ENCODE results near the gene PLXNC1. TPM values are rescaled to one million over a fixed set of nuclear protein-coding genes. Genes with fewer than 3 reads are reported as not detected.

Gene PLXNC1
- total and polyA plus RNA-seq, 4 experiments from 2014 or later: 2.9 to 27.6 (median 17.3) TPM

GRCh38 chr12:94147387-94147990, 888 bp upstream of the PLXNC1 start:
- Mint-ChIP-seq H3K9me3 (no peaks in the 10 kb centered on the region), H3K4me1 (peaks cover 18 to 40% (median 28%) of the 10 kb centered on the region in 4 donors), H3K27ac (peak overlapping the region in 6 of 7 donors; percentile 4 to 75 (median 64)), H3K27me3 (no peaks in the 10 kb centered on the region), H3K36me3 (peaks cover 0 to 9% of the 10 kb centered on the region in 2 donors), H3K4me3 (peak overlapping the region; percentile 76 to 92 (median 84))
- no peaks in the 10 kb centered on the region for H3K27me3 ChIP-seq (ENCODE audit: insufficient read depth, low read length)
- peak overlapping the region; percentile 40 for H3K27ac ChIP-seq (ENCODE audit: low read depth, low read length)
- intact Hi-C loops (cut with micrococcal nuclease): loop anchor here (5.0 to 10.0 kb wide), 4 partner anchors 497 to 1387 kb away; partner anchors contain the start of gene NR2C1
- H3K36me3 ChIP-seq (ENCODE audit: insufficient read depth, low read length): no peaks in the 10 kb centered on the region
- H3K9me3 ChIP-seq (ENCODE audit: control insufficient read depth in 1 of 2, low read length in 2 of 2): no peaks in the 10 kb centered on the region
- no peak for DNase-seq
- CTCF ChIA-PET (ENCODE audit: partially characterized antibody): interaction anchor here (1.2 to 1.4 kb wide), 3 partner anchors 45 to 287 kb away, joined by 3 to 4 read pairs (median 3); no protein-coding TSS in a partner anchor
- peaks cover 29% of the 10 kb centered on the region for H3K4me1 ChIP-seq (ENCODE audit: insufficient read depth, low read length)
- POLR2A ChIA-PET (ENCODE audit: partially characterized antibody): interaction anchor here (0.8 to 4.7 kb wide), 12 partner anchors 10 to 771 kb away, joined by 4 to 58 read pairs (median 9); partner anchors contain the start of gene CEP83
- H3K4me3 ChIP-seq (ENCODE audit: low read length in 2 of 2): peak overlapping the region; percentile 29 to 55

DNA sequence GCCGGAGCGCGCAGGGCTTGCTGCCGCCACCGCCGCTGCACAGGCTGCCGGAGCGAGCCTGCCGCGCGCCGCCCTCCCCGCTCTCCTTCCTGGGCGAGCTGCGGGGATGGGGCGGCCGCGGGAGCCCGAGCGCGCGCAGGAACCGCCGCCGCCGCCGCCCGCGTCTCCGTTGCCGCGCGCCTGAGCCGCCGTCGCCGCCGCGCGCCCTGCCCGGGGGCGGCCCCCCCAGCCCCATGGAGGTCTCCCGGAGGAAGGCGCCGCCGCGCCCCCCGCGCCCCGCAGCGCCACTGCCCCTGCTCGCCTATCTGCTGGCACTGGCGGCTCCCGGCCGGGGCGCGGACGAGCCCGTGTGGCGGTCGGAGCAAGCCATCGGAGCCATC, 352 bp downstream of the PLXNC1 start:
- ChIA-PET POLR2A (ENCODE audit: partially characterized antibody) (interaction anchor here (0.9 to 4.7 kb wide), 18 partner anchors 9 to 840 kb away, joined by 3 to 58 read pairs (median 5); partner anchors contain the start of gene CEP83), CTCF (ENCODE audit: partially characterized antibody) (interaction anchor here (0.9 to 2.3 kb wide), 10 partner anchors 14 to 579 kb away, joined by 3 to 8 read pairs (median 4); no protein-coding TSS in a partner anchor)
- no peaks in the 10 kb centered on the region for H3K27me3 Mint-ChIP-seq
- Histone ChIP-seq H3K9me3 (ENCODE audit: control insufficient read depth in 1 of 2, low read length in 2 of 2) (no peaks in the 10 kb centered on the region), H3K36me3 (ENCODE audit: insufficient read depth, low read length) (no peaks in the 10 kb centered on the region), H3K4me3 (ENCODE audit: low read length in 2 of 2) (peak overlapping the region in 1 of 2 donors; percentile 62), H3K4me1 (ENCODE audit: insufficient read depth, low read length) (peaks cover 33% of the 10 kb centered on the region), H3K27ac (ENCODE audit: low read depth, low read length) (no peak overlapping the region), H3K27me3 (ENCODE audit: insufficient read depth, low read length) (no peaks in the 10 kb centered on the region)
- peaks cover 24 to 52% (median 38%) of the 10 kb centered on the region in 4 donors for H3K4me1 Mint-ChIP-seq
- peaks cover 0 to 9% of the 10 kb centered on the region in 2 donors for H3K36me3 Mint-ChIP-seq
- peak overlapping the region in 1 of 7 donors; percentile 72 for H3K27ac Mint-ChIP-seq
- peak overlapping the region in 7 of 8 donors; percentile 68 to 85 (median 79) for H3K4me3 Mint-ChIP-seq
- DNase-seq: peak in 1 of 5 donors; percentile 55
- H3K9me3 Mint-ChIP-seq: no peaks in the 10 kb centered on the region
- intact Hi-C loops (cut with micrococcal nuclease): loop anchor here (1.0 to 10.0 kb wide), 10 partner anchors 14 to 1386 kb away; partner anchors contain the start of genes CEP83, CRADD and NR2C1

GRCh38 chr12:94149119-94149780, 873 bp downstream of the PLXNC1 start:
- no peaks in the 10 kb centered on the region for H3K9me3 Mint-ChIP-seq
- H3K4me1 ChIP-seq (ENCODE audit: insufficient read depth, low read length): peaks cover 33% of the 10 kb centered on the region
- DNase-seq: peak in 4 of 5 donors; percentile 40 to 54 (median 48)
- H3K27ac ChIP-seq (ENCODE audit: low read depth, low read length): no peak overlapping the region
- ChIA-PET POLR2A (ENCODE audit: partially characterized antibody) (interaction anchor here (0.9 to 4.7 kb wide), 18 partner anchors 8 to 840 kb away, joined by 3 to 58 read pairs (median 5); partner anchors contain the start of gene CEP83), CTCF (ENCODE audit: partially characterized antibody) (interaction anchor here (0.6 to 2.3 kb wide), 20 partner anchors 15 to 784 kb away, joined by 3 to 8 read pairs (median 3); partner anchors contain the start of gene CEP83)
- peak overlapping the region; percentile 92 to 98 (median 94) for H3K4me3 Mint-ChIP-seq
- H3K4me1 Mint-ChIP-seq: peaks cover 27 to 56% (median 41%) of the 10 kb centered on the region in 4 donors
- peak overlapping the region in 1 of 7 donors; percentile 42 for H3K27ac Mint-ChIP-seq
- H3K27me3 ChIP-seq (ENCODE audit: insufficient read depth, low read length): no peaks in the 10 kb centered on the region
- H3K36me3 ChIP-seq (ENCODE audit: insufficient read depth, low read length): no peaks in the 10 kb centered on the region
- no peaks in the 10 kb centered on the region for H3K27me3 Mint-ChIP-seq
- H3K36me3 Mint-ChIP-seq: peaks cover 0 to 9% of the 10 kb centered on the region in 2 donors
- peak overlapping the region; percentile 57 to 62 for H3K4me3 ChIP-seq (ENCODE audit: low read length in 2 of 2)
- intact Hi-C loops (cut with micrococcal nuclease): loop anchor here (1.0 to 10.0 kb wide), 5 partner anchors 133 to 1386 kb away; partner anchors contain the start of gene NR2C1
- no peaks in the 10 kb centered on the region for H3K9me3 ChIP-seq (ENCODE audit: control insufficient read depth in 1 of 2, low read length in 2 of 2)

DNA sequence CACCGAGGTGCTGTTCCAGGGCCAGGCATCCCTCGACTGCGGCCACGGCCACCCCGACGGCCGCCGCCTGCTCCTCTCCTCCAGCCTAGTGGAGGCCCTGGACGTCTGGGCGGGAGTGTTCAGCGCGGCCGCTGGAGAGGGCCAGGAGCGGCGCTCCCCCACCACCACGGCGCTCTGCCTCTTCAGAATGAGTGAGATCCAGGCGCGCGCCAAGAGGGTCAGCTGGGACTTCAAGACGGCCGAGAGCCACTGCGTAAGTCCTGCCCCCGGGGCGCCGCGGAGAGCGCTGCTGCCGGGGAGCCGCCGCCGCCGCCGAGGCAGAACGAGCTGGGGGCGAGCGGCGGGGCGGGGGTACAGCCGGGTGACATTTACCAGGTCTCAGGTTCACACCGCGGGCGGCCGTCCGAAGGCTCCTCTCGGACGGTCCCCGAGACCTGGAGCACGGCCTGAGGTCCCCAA, 1.4 kb downstream of the PLXNC1 start:
- POLR2A ChIA-PET (ENCODE audit: partially characterized antibody): interaction anchor here (1.0 to 4.7 kb wide), 12 partner anchors 8 to 310 kb away, joined by 3 to 58 read pairs (median 9); partner anchors contain the start of gene CEP83
- no peaks in the 10 kb centered on the region for H3K9me3 Mint-ChIP-seq
- Histone ChIP-seq H3K27ac (ENCODE audit: low read depth, low read length) (no peak overlapping the region), H3K36me3 (ENCODE audit: insufficient read depth, low read length) (no peaks in the 10 kb centered on the region), H3K4me1 (ENCODE audit: insufficient read depth, low read length) (peaks cover 33% of the 10 kb centered on the region), H3K4me3 (ENCODE audit: low read length in 2 of 2) (peak overlapping the region; percentile 57 to 62), H3K27me3 (ENCODE audit: insufficient read depth, low read length) (no peaks in the 10 kb centered on the region), H3K9me3 (ENCODE audit: control insufficient read depth in 1 of 2, low read length in 2 of 2) (no peaks in the 10 kb centered on the region)
- H3K4me3 Mint-ChIP-seq: peak overlapping the region; percentile 92 to 98 (median 94)
- peak overlapping the region in 2 of 7 donors; percentile 30 to 82 for H3K27ac Mint-ChIP-seq
- peak in 1 of 5 donors; percentile 19 for DNase-seq
- no peaks in the 10 kb centered on the region for H3K27me3 Mint-ChIP-seq
- CTCF ChIA-PET (ENCODE audit: partially characterized antibody): interaction anchor here (0.6 to 2.3 kb wide), 20 partner anchors 15 to 785 kb away, joined by 3 to 8 read pairs (median 3); partner anchors contain the start of gene CEP83
- peaks cover 0 to 9% of the 10 kb centered on the region in 2 donors for H3K36me3 Mint-ChIP-seq
- peaks cover 27 to 56% (median 43%) of the 10 kb centered on the region in 4 donors for H3K4me1 Mint-ChIP-seq
- intact Hi-C loops (cut with micrococcal nuclease): loop anchor here (1.0 to 10.0 kb wide), 5 partner anchors 132 to 1385 kb away; partner anchors contain the start of gene NR2C1

GRCh38 chr12:94150240-94151121, 2.1 kb downstream of the PLXNC1 start:
- POLR2A ChIA-PET (ENCODE audit: partially characterized antibody): interaction anchor here (0.9 to 4.7 kb wide), 8 partner anchors 7 to 309 kb away, joined by 3 to 58 read pairs (median 10); partner anchors contain the start of gene CEP83
- Mint-ChIP-seq H3K4me3 (peak overlapping the region; percentile 92 to 98 (median 94)), H3K27ac (peak overlapping the region in 5 of 7 donors; percentile 57 to 82 (median 72)), H3K9me3 (no peaks in the 10 kb centered on the region), H3K36me3 (peaks cover 0 to 9% of the 10 kb centered on the region in 2 donors), H3K27me3 (no peaks in the 10 kb centered on the region), H3K4me1 (peaks cover 31 to 57% (median 45%) of the 10 kb centered on the region in 4 donors)
- CTCF ChIA-PET (ENCODE audit: partially characterized antibody): interaction anchor here (0.7 to 2.3 kb wide), 15 partner anchors 16 to 384 kb away, joined by 3 to 8 read pairs (median 3); partner anchors contain the start of gene CEP83
- Histone ChIP-seq H3K27me3 (ENCODE audit: insufficient read depth, low read length) (no peaks in the 10 kb centered on the region), H3K9me3 (ENCODE audit: control insufficient read depth in 1 of 2, low read length in 2 of 2) (no peaks in the 10 kb centered on the region), H3K4me3 (ENCODE audit: low read length in 2 of 2) (peak overlapping the region; percentile 49 to 62), H3K4me1 (ENCODE audit: insufficient read depth, low read length) (peaks cover 33% of the 10 kb centered on the region), H3K27ac (ENCODE audit: low read depth, low read length) (no peak overlapping the region), H3K36me3 (ENCODE audit: insufficient read depth, low read length) (no peaks in the 10 kb centered on the region)
- DNase-seq: peak; percentile 21 to 57 (median 30)
- intact Hi-C loops (cut with micrococcal nuclease): no loop called here

DNA sequence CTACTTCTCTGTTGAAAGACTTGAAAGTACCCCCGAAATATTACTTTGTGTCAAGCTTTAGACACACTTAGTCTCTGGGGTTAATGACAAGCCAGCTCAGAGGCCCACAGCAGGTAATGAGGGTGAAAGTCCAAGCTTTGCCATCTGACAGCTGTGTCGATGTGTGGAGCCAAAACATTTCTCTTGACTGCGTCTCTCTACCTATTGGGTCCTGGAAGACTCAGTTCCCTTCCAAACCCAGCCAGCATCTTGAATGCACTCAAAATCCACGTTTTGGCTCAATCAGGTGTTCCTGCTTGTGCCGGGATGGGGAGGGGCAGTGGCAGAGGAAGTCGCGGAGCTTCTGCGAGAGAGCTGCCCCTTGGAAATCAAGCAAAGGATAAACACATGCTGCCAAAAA, 3.2 kb downstream of the PLXNC1 start:
- Mint-ChIP-seq H3K4me1 (peaks cover 30 to 65% (median 44%) of the 10 kb centered on the region in 4 donors), H3K36me3 (peaks cover 0 to 9% of the 10 kb centered on the region in 2 donors), H3K9me3 (no peaks in the 10 kb centered on the region), H3K4me3 (peak overlapping the region in 7 of 8 donors; percentile 36 to 96 (median 93)), H3K27ac (peak overlapping the region in 2 of 7 donors; percentile 29 to 82), H3K27me3 (no peaks in the 10 kb centered on the region)
- intact Hi-C loops (cut with micrococcal nuclease): no loop called here
- ChIA-PET POLR2A (ENCODE audit: partially characterized antibody) (interaction anchor here (0.6 to 4.7 kb wide), 5 partner anchors 56 to 308 kb away, joined by 3 to 58 read pairs (median 4); no protein-coding TSS in a partner anchor), CTCF (ENCODE audit: partially characterized antibody) (interaction anchor here (0.7 to 2.1 kb wide), 6 partner anchors 17 to 141 kb away, joined by 3 to 4 read pairs (median 4); no protein-coding TSS in a partner anchor)
- peaks cover 33% of the 10 kb centered on the region for H3K4me1 ChIP-seq (ENCODE audit: insufficient read depth, low read length)
- no peak overlapping the region for H3K27ac ChIP-seq (ENCODE audit: low read depth, low read length)
- no peaks in the 10 kb centered on the region for H3K27me3 ChIP-seq (ENCODE audit: insufficient read depth, low read length)
- DNase-seq: no peak
- no peaks in the 10 kb centered on the region for H3K9me3 ChIP-seq (ENCODE audit: control insufficient read depth in 1 of 2, low read length in 2 of 2)
- no peak overlapping the region for H3K4me3 ChIP-seq (ENCODE audit: low read length in 2 of 2)
- H3K36me3 ChIP-seq (ENCODE audit: insufficient read depth, low read length): no peaks in the 10 kb centered on the region
